Endothelial cell (in vitro differentiated cells): ENCODE data around the gene MT1A. TPM values are rescaled to one million over a fixed set of nuclear protein-coding genes. Genes with fewer than 3 reads are reported as not detected.
"Not testable (repeated sequence)": the region's sequence is repeated elsewhere in the genome, so short reads cannot be mapped to it uniquely, and the experiment has no call there.

Experiments used
- DNase-seq: peaks from one replicate; pipeline ENCODE4 v3.0.0; 2021; ENCODE audit warnings: low spot score
- H3K27ac Mint-ChIP-seq: one replicate; pipeline ENCODE4 v1.8.0; 2021; ENCODE audit warnings: mixed read lengths, inconsistent platforms; ENCODE audit not compliant: unreplicated experiment
- H3K27me3 Mint-ChIP-seq: one replicate; pipeline ENCODE4 v1.8.0; 2021; ENCODE audit warnings: mild to moderate bottlenecking, moderate library complexity, mixed read lengths, inconsistent platforms; ENCODE audit not compliant: unreplicated experiment
- H3K36me3 Mint-ChIP-seq: one replicate; pipeline ENCODE4 v1.8.0; 2021; ENCODE audit warnings: mild to moderate bottlenecking, low read depth, mixed read lengths, inconsistent platforms; ENCODE audit not compliant: unreplicated experiment
- H3K4me1 Mint-ChIP-seq: one replicate; pipeline ENCODE4 v1.8.0; 2021; ENCODE audit warnings: mild to moderate bottlenecking, mixed read lengths, inconsistent platforms; ENCODE audit not compliant: unreplicated experiment
- H3K4me3 Mint-ChIP-seq: one replicate; pipeline ENCODE4 v1.8.0; 2021; ENCODE audit warnings: mild to moderate bottlenecking, mixed read lengths, inconsistent platforms; ENCODE audit not compliant: unreplicated experiment
- H3K9me3 Mint-ChIP-seq: one replicate; pipeline ENCODE4 v1.8.0; 2021; ENCODE audit warnings: mixed read lengths, inconsistent platforms; ENCODE audit not compliant: unreplicated experiment
- total RNA-seq: library from RNA; stranded (reverse); fragmentation: NEBNext Ultra II Directional; extraction: Animal tissue kit (Norgen Biotek cat#: 25700); gene quantifications from one replicate; pipeline ENCODE4 v1.2.1, GENCODE V29; 2021; ENCODE audit not compliant: unreplicated experiment
- TF ChIP-seq, protein P1 (sequence below): fragments of 200-600 bp; sonication (generic); IDR thresholded peaks from one replicate; pipeline ENCODE4 v1.5.0; 2021; ENCODE audit warnings: antibody characterized with exemption; ENCODE audit not compliant: unreplicated experiment

Gene MT1A
- total RNA-seq, 1 donor from 2014 or later = not detected

DNA sequence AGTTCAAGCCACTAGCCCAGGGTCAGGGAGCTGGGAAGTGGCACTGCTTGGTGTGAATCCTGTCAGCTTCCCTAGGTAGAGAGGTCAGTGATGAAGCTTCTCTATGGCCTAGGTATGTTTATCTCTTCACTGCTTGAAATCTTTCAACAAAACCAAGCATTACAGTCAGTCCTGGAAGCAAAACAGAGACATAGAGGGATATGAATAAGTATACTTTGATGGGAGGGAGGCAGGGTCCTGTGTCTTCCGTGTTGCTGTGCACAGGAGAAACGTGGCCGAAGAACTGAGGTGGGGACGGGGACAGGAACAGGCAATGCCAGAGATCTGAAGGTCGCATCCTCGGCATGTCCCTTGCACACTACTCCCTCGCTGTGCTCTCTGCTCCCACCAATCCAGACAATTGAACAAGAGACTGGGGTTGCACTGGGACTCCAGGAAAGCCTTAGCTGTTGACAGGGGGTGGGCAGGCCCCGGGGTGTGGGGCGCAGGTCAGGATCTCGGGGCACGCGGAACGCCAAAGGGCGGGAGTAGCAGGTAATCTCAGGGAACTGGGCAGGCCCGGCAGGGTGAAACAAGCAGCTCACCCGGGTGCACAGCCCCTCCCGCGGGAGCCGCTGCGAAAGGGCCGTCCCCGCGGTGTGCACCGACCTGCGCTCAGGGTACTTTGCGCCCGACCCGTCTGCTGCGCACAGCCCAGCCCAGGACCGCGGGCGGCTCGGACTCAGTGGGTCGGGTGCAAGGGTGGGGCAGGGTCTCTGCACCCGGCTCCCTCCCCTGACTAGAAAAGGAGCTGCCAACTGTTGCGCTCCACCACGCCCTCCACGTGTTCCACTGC, 30.8 kb downstream of the MT1A start, which contains the start of gene MT1H:
Gene MT1H (plus strand): TSS at position 810 of the 835 bp plus-strand sequence. CDS start 71 bp downstream, outside the sequence.
- Mint-ChIP-seq H3K27me3 (peaks cover 42% of the 10 kb centered on the region), H3K36me3 (peaks cover 7% of the 10 kb centered on the region), H3K4me1 (peaks cover 10% of the 10 kb centered on the region), H3K27ac (no peak within 1 kb of the TSS), H3K9me3 (no peaks in the 10 kb centered on the region), H3K4me3 (no peak within 1 kb of the TSS)
- no peak for DNase-seq
- TF ChIP-seq, protein P1, sequence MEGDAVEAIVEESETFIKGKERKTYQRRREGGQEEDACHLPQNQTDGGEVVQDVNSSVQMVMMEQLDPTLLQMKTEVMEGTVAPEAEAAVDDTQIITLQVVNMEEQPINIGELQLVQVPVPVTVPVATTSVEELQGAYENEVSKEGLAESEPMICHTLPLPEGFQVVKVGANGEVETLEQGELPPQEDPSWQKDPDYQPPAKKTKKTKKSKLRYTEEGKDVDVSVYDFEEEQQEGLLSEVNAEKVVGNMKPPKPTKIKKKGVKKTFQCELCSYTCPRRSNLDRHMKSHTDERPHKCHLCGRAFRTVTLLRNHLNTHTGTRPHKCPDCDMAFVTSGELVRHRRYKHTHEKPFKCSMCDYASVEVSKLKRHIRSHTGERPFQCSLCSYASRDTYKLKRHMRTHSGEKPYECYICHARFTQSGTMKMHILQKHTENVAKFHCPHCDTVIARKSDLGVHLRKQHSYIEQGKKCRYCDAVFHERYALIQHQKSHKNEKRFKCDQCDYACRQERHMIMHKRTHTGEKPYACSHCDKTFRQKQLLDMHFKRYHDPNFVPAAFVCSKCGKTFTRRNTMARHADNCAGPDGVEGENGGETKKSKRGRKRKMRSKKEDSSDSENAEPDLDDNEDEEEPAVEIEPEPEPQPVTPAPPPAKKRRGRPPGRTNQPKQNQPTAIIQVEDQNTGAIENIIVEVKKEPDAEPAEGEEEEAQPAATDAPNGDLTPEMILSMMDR = no peak

DNA sequence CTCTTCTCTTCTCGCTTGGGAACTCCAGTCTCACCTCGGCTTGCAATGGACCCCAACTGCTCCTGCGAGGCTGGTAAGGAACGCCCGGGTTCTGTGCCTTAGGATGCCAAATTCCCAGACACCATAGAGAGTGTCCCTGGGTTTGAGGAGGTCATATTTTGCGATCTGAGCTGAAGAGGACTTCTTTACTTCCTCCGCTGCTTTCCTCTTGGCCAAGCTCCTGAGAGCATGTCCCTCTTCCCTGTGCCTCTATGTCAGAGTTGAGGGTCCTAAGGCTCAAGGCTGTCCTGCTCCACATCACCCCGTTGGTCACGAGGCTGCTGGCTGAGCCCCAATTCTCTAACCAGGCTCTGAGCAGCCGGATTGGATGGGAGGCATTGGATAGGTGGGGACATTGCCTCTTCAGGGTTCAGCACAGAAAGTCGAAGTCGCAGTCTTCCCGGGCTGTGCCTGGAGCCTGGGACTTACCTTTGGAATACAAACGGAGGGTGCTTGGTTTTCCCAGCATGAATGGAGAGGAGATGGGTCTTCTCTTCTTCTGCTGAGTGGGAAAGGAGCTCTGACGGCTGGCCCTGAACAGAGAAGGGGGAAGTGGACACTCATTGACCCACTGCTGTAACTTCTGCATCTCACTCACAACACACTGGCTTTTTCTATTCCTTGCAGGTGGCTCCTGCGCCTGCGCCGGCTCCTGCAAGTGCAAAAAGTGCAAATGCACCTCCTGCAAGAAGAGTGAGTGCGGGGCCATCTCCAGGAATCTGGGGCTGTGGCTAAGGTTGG, 31.6 kb downstream of the MT1A start:
- Mint-ChIP-seq H3K36me3 (peaks cover 7% of the 10 kb centered on the region), H3K27ac (no peak overlapping the region), H3K27me3 (peaks cover 47% of the 10 kb centered on the region), H3K9me3 (no peaks in the 10 kb centered on the region), H3K4me1 (peaks cover 10% of the 10 kb centered on the region), H3K4me3 (no peak overlapping the region)
- no peak for DNase-seq
- TF ChIP-seq, protein P1 = no peak

- Mint-ChIP-seq H3K27ac (no peak overlapping the region), H3K4me1 (peaks cover 14% of the 10 kb centered on the region), H3K27me3 (peaks cover 52% of the 10 kb centered on the region), H3K9me3 (no peaks in the 10 kb centered on the region), H3K4me3 (no peak overlapping the region), H3K36me3 (peaks cover 7% of the 10 kb centered on the region)
- TF ChIP-seq, protein P1 = no peak
- DNase-seq = no peak
Observed at GRCh38 chr16:56670620-56670934, 32.1 kb downstream of the MT1A start.

- Mint-ChIP-seq H3K27ac (peak overlapping the region; percentile 24), H3K4me1 (peaks cover 14% of the 10 kb centered on the region), H3K27me3 (peaks cover 47% of the 10 kb centered on the region)
- not testable (repeated sequence) for H3K36me3 Mint-ChIP-seq, H3K4me3 Mint-ChIP-seq, H3K9me3 Mint-ChIP-seq, DNase-seq
Observed at GRCh38 chr16:56671691-56672090, 33.2 kb downstream of the MT1A start.

DNA sequence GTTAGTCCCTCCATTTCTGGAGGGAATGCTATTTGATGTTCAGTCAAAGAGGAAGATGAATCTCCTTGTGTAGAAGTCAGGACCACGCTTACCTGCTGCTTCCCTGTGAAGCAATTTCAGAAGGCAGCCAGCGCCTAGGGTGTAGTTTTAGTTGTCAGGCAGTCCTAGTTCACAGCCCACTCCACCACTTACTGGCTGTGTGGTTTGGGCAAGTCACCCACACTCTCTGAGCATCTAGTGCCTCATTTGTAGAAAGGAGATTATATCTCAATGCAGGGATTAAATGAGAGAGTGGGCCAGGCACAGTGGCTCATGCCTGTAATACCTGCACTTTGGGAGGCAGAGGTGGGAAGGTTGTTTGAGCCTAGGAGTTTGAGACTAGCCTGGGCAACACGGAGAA, 33.7 kb downstream of the MT1A start:
- H3K27ac Mint-ChIP-seq, H3K4me3 Mint-ChIP-seq, DNase-seq, H3K36me3 Mint-ChIP-seq, H3K9me3 Mint-ChIP-seq: not testable (repeated sequence)
- Mint-ChIP-seq H3K27me3 (peaks cover 47% of the 10 kb centered on the region), H3K4me1 (peaks cover 14% of the 10 kb centered on the region)
